ENCODE measurements around the gene ZNF311.

Gene ZNF311

GRCh38 chr6:29011276-29011734, 6.2 kb upstream of the ZNF311 start:
- Histone ChIP-seq H3K27me3 (ENCODE audit: control insufficient read depth, insufficient read depth, low read length) (peaks cover 36% of the 10 kb centered on the region), H3K9ac (ENCODE audit: low read length) (peak overlapping the region; percentile 52), H3K4me1 (ENCODE audit: control insufficient read depth, insufficient read depth, low read length) (peaks cover 4% of the 10 kb centered on the region), H3K9me3 (ENCODE audit: control insufficient read depth, low read length) (no peaks in the 10 kb centered on the region), H3K4me3 (ENCODE audit: low read length) (peak overlapping the region; percentile 20), H3K36me3 (ENCODE audit: control insufficient read depth, insufficient read depth, low read length) (no peaks in the 10 kb centered on the region)

- H3K36me3 ChIP-seq (ENCODE audit: control insufficient read depth, insufficient read depth, low read length) = no peaks in the 10 kb centered on the region
- H3K4me1 ChIP-seq (ENCODE audit: control insufficient read depth, insufficient read depth, low read length) = no peaks in the 10 kb centered on the region
- no peak overlapping the region for H3K4me3 ChIP-seq (ENCODE audit: low read length)
- H3K9ac ChIP-seq (ENCODE audit: low read length) = no peak overlapping the region
- H3K27me3 ChIP-seq (ENCODE audit: control insufficient read depth, insufficient read depth, low read length) = peaks cover 32% of the 10 kb centered on the region
- H3K9me3 ChIP-seq (ENCODE audit: control insufficient read depth, low read length) = no peaks in the 10 kb centered on the region
Observed at GRCh38 chr6:29009358-29009757, 4.2 kb upstream of the ZNF311 start.

- no peaks in the 10 kb centered on the region for H3K4me1 ChIP-seq (ENCODE audit: control insufficient read depth, insufficient read depth, low read length)
Observed at GRCh38 chr6:29008089-29008488, 3.0 kb upstream of the ZNF311 start.

GRCh38 chr6:28996844-28997510, 8.1 kb downstream of the ZNF311 start:
- no peaks in the 10 kb centered on the region for H3K4me1 ChIP-seq (ENCODE audit: control insufficient read depth, insufficient read depth, low read length)
- no peak overlapping the region for H3K4me3 ChIP-seq (ENCODE audit: low read length)
- no peaks in the 10 kb centered on the region for H3K36me3 ChIP-seq (ENCODE audit: control insufficient read depth, insufficient read depth, low read length)
- H3K9me3 ChIP-seq (ENCODE audit: control insufficient read depth, low read length) = no peaks in the 10 kb centered on the region
- H3K27me3 ChIP-seq (ENCODE audit: control insufficient read depth, insufficient read depth, low read length) = peaks cover 3% of the 10 kb centered on the region
- H3K9ac ChIP-seq (ENCODE audit: low read length) = no peak overlapping the region

More at GRCh38 chr6:29008089-29008488, 3.0 kb upstream of the ZNF311 start:
- H3K9me3 ChIP-seq (ENCODE audit: control insufficient read depth, low read length) = no peaks in the 10 kb centered on the region
- H3K36me3 ChIP-seq (ENCODE audit: control insufficient read depth, insufficient read depth, low read length) = no peaks in the 10 kb centered on the region
- no peak overlapping the region for H3K4me3 ChIP-seq (ENCODE audit: low read length)
- H3K9ac ChIP-seq (ENCODE audit: low read length) = no peak overlapping the region
- H3K27me3 ChIP-seq (ENCODE audit: control insufficient read depth, insufficient read depth, low read length) = peaks cover 26% of the 10 kb centered on the region

GRCh38 chr6:28995093-28995650, 9.9 kb downstream of the ZNF311 start:
- H3K36me3 ChIP-seq (ENCODE audit: control insufficient read depth, insufficient read depth, low read length) = no peaks in the 10 kb centered on the region
- H3K4me1 ChIP-seq (ENCODE audit: control insufficient read depth, insufficient read depth, low read length) = no peaks in the 10 kb centered on the region
- no peaks in the 10 kb centered on the region for H3K9me3 ChIP-seq (ENCODE audit: control insufficient read depth, low read length)
- peaks cover 3% of the 10 kb centered on the region for H3K27me3 ChIP-seq (ENCODE audit: control insufficient read depth, insufficient read depth, low read length)
- H3K9ac ChIP-seq (ENCODE audit: low read length) = no peak overlapping the region
- H3K4me3 ChIP-seq (ENCODE audit: low read length) = no peak overlapping the region

GRCh38 chr6:28988536-28989311, 16.4 kb downstream of the ZNF311 start:
- Histone ChIP-seq H3K4me3 (ENCODE audit: low read length) (no peak overlapping the region), H3K9ac (ENCODE audit: low read length) (no peak overlapping the region), H3K36me3 (ENCODE audit: control insufficient read depth, insufficient read depth, low read length) (no peaks in the 10 kb centered on the region), H3K4me1 (ENCODE audit: control insufficient read depth, insufficient read depth, low read length) (peaks cover 4% of the 10 kb centered on the region), H3K9me3 (ENCODE audit: control insufficient read depth, low read length) (no peaks in the 10 kb centered on the region), H3K27me3 (ENCODE audit: control insufficient read depth, insufficient read depth, low read length) (peaks cover 9% of the 10 kb centered on the region)

- H3K27me3 ChIP-seq (ENCODE audit: control insufficient read depth, insufficient read depth, low read length) = peaks cover 5% of the 10 kb centered on the region
- H3K4me1 ChIP-seq (ENCODE audit: control insufficient read depth, insufficient read depth, low read length) = peaks cover 4% of the 10 kb centered on the region
- peak overlapping the region; percentile 56 for H3K4me3 ChIP-seq (ENCODE audit: low read length)
- no peaks in the 10 kb centered on the region for H3K9me3 ChIP-seq (ENCODE audit: control insufficient read depth, low read length)
- no peaks in the 10 kb centered on the region for H3K36me3 ChIP-seq (ENCODE audit: control insufficient read depth, insufficient read depth, low read length)
- peak overlapping the region; percentile 63 for H3K9ac ChIP-seq (ENCODE audit: low read length)
Observed at GRCh38 chr6:28985462-28986164, 19.5 kb downstream of the ZNF311 start.

GRCh38 chr6:28983838-28984237, 21.3 kb downstream of the ZNF311 start:
- Histone ChIP-seq H3K9ac (ENCODE audit: low read length) (no peak overlapping the region), H3K27me3 (ENCODE audit: control insufficient read depth, insufficient read depth, low read length) (peaks cover 1% of the 10 kb centered on the region), H3K9me3 (ENCODE audit: control insufficient read depth, low read length) (no peaks in the 10 kb centered on the region), H3K36me3 (ENCODE audit: control insufficient read depth, insufficient read depth, low read length) (no peaks in the 10 kb centered on the region), H3K4me1 (ENCODE audit: control insufficient read depth, insufficient read depth, low read length) (peaks cover 4% of the 10 kb centered on the region), H3K4me3 (ENCODE audit: low read length) (no peak overlapping the region)

- Histone ChIP-seq H3K27me3 (ENCODE audit: control insufficient read depth, insufficient read depth, low read length) (no peaks in the 10 kb centered on the region), H3K36me3 (ENCODE audit: control insufficient read depth, insufficient read depth, low read length) (no peaks in the 10 kb centered on the region), H3K9ac (ENCODE audit: low read length) (peak overlapping the region; percentile 49), H3K4me1 (ENCODE audit: control insufficient read depth, insufficient read depth, low read length) (peaks cover 4% of the 10 kb centered on the region), H3K9me3 (ENCODE audit: control insufficient read depth, low read length) (no peaks in the 10 kb centered on the region), H3K4me3 (ENCODE audit: low read length) (no peak overlapping the region)
Observed at GRCh38 chr6:28982476-28983266, 22.4 kb downstream of the ZNF311 start.

- Histone ChIP-seq H3K4me1 (ENCODE audit: control insufficient read depth, insufficient read depth, low read length) (peaks cover 4% of the 10 kb centered on the region), H3K4me3 (ENCODE audit: low read length) (no peak overlapping the region), H3K9me3 (ENCODE audit: control insufficient read depth, low read length) (no peaks in the 10 kb centered on the region), H3K27me3 (ENCODE audit: control insufficient read depth, insufficient read depth, low read length) (no peaks in the 10 kb centered on the region), H3K9ac (ENCODE audit: low read length) (peak overlapping the region; percentile 49), H3K36me3 (ENCODE audit: control insufficient read depth, insufficient read depth, low read length) (no peaks in the 10 kb centered on the region)
Observed at GRCh38 chr6:28981833-28982475, 23.2 kb downstream of the ZNF311 start.

GRCh38 chr6:28981431-28981832, 23.7 kb downstream of the ZNF311 start:
- Histone ChIP-seq H3K4me3 (ENCODE audit: low read length) (peak overlapping the region; percentile 20), H3K27me3 (ENCODE audit: control insufficient read depth, insufficient read depth, low read length) (no peaks in the 10 kb centered on the region), H3K9me3 (ENCODE audit: control insufficient read depth, low read length) (no peaks in the 10 kb centered on the region), H3K4me1 (ENCODE audit: control insufficient read depth, insufficient read depth, low read length) (peaks cover 4% of the 10 kb centered on the region), H3K9ac (ENCODE audit: low read length) (peak overlapping the region; percentile 49), H3K36me3 (ENCODE audit: control insufficient read depth, insufficient read depth, low read length) (no peaks in the 10 kb centered on the region)

Measured in mucosa of stomach (tissue), 1 donor.